GM21825 (cell line): ENCODE results near the gene GTF2H4.
"Not testable (repeated sequence)": the region's sequence is repeated elsewhere in the genome, so short reads cannot be mapped to it uniquely, and the experiment has no call there.

Experiments
- ATAC-seq: cut with Tn5 transposase; IDR thresholded peaks from one replicate; pipeline ENCODE4 v1.9.1; 2021; ENCODE audit warnings: mild to moderate bottlenecking, moderate library complexity; ENCODE audit not compliant: unreplicated experiment

The GTF2H4 gene

DNA sequence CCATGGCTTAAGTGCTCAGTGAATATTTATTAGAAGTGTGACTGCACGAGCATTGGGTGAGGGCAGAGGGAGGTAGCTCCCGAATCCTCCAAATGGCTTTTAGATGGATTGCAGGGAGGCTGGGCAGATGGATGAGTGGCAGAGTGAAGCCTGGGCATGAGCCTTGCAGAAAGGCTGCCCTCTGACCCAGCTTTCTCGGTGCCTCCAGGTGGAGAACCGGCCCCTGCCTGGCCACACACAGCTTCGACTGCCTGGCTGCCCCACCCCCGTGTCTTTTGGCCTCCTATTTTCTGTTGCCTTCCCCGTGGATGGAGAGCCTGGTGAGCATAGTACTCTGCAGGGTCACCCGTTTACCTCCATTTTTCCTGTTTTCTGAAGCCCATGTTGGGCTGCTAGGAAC lies 9.5 kb downstream of the GTF2H4 start:
- ATAC-seq: no peak

DNA sequence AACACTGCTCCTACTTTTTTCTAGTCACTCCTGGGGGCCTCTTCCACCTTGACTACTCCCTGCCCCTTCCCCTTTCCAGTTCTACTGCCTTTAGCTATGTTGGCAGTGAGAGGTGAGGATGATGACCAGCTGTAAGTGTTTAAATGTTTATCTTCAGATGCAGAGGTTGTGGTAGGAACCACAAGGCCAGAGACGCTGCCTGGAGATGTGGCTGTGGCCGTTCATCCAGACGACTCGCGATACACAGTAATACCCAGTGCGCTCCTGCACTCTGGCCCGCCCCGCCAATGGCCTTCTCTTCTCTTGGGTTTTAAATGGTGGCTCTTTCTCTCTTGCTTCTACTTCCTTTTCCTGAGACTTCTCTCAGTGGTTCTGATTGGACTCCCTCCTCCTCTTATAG lies 10.7 kb downstream of the GTF2H4 start:
- no peak for ATAC-seq

DNA sequence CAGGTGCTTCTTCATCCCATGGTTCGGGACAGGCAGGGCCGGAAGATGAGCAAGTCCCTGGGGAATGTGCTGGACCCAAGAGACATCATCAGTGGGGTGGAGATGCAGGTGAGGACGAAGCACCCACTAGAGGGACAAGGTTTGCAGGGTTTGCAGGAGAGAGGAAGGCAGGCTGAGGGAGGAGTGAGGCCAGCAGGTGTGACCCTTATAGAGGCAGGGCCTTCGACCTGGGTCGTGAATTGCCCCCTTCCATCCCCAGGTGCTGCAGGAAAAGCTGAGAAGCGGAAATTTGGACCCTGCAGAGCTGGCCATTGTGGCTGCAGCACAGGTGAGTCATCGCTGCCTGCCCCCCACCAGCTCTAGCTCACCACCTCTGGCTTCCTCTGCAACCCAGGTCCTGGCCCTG lies 14.4 kb downstream of the GTF2H4 start:
- no peak for ATAC-seq

DNA sequence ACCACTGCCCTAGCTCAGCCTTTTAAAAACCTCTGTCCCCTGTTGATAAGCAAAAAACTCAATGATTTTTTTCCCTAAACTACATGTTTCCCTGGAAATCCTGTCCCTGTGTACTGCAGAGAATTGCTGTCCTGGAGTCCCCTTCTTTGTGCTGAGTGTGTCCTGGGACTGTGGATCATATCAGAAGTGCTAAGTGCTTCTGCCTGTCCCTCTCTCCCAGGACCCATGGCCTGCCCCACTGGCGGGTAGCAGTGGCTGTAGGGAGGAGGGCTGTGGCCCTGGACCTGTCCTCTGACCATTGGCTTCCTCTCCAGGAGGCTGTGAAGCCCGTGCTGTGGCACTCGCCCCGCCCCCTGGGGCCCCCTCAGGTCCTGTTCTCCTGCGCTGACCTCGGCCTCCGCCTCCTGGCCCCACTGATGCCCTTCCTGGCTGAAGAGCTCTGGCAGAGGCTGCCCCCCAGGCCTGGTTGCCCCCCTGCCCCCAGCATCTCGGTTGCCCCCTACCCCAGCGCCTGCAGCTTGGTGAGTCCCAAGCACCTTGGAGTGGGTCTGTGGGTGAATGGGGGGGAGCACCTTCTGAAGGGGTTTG lies 16.1 kb downstream of the GTF2H4 start:
- ATAC-seq: not testable (repeated sequence)

DNA sequence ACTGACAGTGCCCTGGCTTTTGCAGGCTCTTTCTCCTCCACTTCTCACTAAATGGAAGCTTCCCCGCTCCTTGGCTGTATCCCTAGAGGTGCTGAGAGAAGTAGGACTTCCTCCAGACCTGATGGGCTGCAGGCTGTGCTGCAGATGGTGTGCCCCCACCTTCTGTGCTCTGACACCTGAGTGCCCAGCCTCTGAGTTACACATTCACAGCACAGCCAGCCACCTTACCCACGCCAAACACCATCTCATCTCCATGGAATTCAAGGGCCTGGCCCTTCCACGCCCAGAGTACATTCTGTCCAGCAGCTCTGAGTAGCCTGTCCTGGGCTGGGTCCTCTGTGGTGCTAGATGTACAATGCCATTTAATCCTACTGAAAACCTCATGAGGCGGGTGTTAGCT lies 18.6 kb downstream of the GTF2H4 start:
- no peak for ATAC-seq

DNA sequence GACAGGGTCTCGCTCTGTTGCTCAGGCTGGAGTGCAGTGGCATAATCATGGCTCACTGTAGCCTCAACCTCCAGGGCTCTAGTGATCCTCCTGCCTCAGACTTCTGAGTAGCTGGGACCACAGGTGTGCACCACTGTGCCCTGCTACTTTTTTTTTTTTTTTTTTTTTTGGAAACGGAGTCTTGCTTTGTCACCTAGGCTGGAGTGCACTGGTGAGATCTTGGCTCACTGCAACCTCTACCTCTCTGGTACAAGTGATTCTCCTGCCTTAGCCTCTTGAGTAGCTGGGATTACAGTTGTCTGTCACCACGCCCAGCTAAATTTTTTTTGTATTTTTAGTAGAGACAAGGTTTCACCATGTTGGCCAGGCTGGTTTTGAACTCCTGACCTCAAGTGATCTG lies 19.1 kb downstream of the GTF2H4 start:
- ATAC-seq: not testable (repeated sequence)

DNA sequence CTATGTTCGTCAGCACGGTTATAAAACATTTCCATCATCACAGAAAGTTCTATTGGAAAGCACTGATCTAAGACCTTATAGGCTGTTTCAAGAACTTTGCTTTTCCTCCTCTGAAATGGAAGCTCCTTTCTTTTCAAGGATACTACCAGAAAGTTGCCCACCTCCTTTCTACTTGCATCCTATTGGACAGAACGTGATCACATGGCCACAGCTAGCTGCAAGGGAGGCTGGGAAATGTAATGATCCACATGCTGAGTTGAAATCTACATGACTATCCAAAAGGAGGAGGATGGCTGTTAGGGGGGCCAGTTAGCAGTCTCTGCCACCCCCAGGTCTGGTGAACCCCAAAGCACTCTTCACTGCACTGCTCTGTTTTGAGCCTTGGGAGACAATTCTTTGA lies 20.7 kb downstream of the GTF2H4 start:
- no peak for ATAC-seq

DNA sequence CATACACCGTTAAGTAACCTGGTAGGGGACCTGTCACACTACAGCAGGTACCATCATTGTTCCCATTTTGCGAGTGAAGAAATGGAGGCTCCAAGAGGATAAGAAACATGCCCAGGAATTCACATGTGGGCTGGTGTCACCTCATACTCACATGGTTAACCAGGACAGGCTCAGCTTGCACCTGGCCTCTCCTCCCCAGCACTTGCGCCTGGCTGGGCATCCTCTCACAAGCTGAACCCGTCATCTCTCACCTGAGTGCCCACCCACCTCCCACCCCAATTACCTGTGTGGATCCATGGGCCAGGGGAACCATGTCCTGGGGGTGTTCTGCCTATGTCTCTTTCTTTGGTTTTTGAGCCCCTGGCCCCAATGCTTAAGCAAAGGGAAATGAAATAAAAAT lies 22.5 kb downstream of the GTF2H4 start:
- no peak for ATAC-seq

DNA sequence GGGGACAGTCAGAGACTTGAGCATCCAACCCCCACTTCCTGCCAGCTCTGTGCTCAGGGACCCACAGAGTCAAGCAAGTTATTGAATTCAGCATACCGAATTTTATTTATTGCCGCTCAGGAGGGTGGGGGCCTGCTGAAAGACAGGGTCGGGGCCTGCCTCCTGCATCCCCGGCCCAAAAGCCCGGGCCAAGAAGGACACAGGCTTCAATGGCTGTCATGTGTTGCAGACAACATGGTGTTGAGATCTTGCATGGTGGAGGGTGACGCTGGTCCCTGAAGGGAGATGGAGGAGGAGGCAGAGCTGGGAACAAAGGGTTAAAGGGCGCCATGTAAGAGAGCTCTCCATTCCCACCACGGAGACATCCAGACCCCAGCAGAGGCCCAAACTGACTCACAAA lies 23.3 kb downstream of the GTF2H4 start:
- no peak for ATAC-seq

DNA sequence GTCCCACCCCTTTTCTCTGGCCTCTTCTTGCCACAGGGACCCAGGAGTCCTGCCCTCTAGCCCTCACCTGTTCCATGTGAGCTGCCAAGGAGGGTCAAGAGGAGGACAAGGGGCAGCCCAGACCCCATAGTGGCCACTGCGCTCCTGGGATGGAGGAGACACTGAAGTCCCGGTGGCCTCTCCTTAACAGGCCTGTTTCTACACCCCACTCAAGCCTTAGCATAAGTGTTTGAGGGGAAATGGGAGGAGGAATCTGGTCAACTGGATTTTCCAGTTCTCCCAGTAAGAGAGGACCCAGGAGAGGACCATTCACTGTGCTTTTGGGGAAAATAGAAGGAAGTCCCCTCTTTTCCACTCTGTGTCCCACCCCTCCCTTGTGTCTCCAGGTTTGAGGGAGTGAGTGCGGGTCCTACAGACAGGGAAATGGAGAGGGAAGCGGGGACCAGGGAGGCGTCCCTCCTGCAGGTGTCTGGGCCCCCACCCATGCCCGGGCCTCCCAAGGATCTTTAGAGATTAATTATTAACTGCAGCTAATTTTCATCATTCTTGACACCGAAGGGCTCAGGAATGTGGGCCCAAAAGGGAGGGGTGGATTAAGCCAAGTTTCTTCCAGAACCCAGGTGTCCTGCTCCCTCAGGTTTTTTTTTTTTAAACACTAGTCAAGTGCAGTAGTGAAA lies 24.1 kb downstream of the GTF2H4 start, which contains the start of gene SFTA2:
Gene SFTA2, minus strand, starts transcription at position 202 of the 677 bp plus-strand sequence. Its CDS starts 74 bp downstream, at position 128.
- ATAC-seq: no peak

DNA sequence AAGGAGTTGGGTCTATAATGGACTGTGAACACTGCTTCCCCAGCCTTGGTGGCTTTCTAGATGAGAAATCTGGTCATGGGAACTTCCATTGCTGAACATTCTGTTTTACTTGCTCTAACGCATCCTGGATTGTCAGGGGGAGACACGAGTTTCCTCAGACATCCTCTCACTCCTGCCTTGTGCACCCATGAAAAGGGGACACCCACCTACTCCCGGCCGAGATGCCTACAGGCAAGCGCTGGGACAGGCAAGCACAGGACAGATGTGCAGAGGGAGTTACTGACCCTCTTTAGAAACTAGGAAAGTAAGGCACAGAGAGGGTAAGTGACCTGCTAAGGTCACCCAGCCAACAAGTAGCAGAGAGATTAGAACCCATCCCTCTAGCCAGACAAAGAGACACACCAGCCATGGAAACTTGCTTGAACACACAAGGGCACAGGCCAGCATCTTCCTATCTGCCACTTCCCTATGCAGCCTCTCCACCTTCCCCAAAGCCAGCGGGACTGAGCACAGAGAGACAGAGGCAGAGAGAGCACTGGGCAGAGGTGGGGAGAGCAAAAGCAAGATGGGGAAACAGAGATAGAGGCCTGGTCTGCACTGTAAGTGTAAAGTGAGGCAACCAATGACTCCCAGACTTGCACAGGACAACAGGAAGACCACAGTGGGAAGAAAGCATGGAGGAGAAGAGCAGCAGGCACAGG lies 24.8 kb downstream of the GTF2H4 start:
- no peak for ATAC-seq

DNA sequence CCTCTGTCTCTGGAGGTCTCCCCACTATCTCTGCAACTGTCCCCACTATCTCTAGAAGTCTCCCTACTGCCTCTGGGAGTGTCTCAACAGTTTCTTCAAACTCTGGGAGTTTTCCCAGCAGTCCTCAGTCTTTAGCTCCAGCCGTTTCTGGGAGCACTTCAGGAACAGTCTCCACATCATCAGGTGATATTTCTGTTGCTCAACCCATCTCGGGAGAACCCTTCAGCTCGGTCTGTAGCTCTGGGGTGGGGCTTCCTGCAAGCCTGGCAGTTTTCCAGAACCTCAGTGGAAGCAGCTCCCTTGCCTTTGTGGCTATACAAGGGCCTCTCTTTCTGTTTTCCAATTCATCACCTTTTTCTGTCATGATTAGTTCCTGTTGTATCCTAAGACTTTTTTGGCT lies 27.0 kb downstream of the GTF2H4 start:
- ATAC-seq: no peak

DNA sequence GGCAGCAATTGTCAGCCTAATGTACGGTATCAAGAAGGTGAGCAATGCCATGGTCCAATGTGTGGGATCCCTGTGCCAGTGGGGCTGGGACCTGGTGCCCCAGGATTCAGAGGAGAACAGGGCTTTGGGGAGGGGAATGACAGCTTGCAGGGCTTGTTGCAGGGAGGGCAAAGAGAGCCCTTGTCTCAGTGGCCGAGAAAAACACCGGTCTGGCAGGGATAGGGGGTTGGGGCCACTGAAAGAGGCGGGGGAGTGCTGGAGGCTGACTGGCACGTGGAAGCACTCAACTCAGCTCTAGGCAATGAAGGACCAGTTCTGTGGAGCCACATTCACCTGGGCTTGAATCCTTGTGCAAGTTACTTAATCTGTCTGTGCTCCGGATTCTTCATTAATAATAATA lies 29.3 kb downstream of the GTF2H4 start:
- ATAC-seq: no peak

DNA sequence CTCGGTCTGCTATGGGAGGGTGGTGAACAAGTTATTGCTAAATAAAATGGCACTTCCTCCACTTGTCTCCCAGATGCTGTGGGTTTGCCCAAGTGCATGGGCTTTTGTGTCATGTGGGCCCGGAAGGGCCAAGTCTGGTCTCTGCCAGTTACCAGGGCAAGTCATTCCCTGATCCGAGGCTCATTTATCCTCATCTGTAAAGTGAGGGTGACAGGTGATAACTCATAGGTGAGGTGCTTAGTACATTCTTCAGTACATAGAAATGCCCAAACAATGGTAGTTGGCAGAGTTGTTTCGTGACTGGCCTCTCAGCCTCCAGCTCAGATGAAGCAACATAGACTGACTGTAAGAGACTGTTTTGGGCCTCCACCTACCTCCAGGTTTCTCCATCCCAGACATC lies 30.7 kb downstream of the GTF2H4 start:
- ATAC-seq: no peak

DNA sequence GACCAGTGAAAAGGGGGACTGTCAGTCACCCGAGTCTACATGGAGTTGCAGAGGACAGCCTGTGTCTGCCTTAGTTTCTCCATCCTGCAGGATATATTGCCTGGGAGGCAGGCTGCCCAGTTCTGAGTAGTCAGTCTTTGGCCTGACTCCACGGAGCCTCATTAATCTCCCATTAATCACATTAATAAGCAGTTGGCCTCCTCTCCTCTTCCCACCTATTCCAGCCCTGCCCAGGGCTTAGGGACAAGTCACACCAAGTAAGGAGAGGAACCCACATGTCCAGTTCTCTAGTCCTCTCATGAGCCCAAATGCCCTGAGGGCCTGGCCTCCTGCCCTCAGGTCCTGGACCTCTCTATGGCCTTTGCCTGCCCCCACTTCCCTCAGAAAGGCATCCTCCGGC lies 31.5 kb downstream of the GTF2H4 start:
- no peak for ATAC-seq

DNA sequence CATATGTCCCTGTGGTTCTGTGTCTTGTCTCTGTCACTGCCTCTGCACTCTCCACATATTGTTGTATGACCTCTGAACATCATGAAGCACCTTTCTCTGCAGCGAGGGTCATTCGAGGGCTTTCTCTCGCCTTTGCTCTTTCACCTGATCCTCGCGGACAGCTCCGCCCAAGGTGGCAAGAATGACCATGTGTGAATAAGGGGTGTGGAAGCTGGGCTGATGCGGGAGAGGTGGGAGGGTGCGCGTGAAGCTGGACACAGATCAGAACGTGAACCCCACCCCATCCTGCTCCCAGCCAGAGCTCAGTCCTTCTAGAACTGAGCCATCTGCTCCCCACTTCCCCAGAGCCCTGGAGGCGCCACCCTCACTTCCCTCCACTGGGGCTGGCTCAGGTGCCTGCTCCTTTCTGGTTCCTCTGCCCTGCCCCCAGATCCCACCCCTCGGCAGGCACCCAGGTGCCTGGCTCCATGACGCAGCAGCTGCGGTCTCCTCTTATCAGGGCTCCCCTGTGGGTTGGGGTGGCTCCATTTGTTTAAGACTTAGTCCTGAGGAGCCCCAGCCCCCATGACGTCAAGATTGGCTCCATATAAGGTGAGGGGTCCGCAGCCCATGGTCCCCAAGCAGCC lies 32.5 kb downstream of the GTF2H4 start, which contains the start of gene MUCL3:
Gene MUCL3, plus strand, starts transcription at position 613 of the 626 bp plus-strand sequence. CDS start 27 bp downstream, outside the sequence.
- no peak for ATAC-seq

DNA sequence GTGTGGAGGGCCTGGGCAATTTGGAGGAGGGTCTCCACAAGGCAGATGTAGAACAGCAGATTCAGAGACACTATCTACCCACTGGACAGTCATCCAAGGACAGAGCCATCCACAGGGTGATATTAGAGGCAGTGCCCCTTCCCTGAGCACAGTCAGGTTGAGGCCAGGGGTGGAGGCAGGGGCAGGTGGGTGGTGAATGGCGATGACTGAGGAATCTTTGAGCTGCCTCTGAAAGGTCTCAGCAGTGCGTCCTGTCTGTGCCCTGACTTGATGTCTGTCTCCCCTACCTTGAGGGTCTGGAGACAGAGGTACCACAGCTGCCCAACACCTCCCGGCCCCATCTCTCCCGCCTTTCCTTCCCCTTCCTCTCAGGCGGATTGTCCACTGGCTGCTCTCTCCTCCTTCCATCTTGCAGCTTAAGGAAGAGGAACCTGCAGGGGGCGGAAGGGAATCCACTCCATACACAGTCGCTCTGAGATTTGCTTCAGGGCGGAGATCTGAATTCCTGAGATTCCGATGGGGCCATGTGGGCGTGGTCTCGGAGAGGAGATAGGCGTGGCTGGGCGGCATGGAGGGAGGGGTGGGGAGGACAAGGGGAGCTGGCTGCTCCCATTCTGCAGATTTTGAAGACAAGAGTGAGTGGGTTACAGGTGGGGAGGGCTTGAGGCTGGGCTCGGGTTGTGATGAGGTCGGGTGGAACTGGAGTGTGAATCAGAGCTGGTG lies 34.5 kb downstream of the GTF2H4 start:
- ATAC-seq: no peak

DNA sequence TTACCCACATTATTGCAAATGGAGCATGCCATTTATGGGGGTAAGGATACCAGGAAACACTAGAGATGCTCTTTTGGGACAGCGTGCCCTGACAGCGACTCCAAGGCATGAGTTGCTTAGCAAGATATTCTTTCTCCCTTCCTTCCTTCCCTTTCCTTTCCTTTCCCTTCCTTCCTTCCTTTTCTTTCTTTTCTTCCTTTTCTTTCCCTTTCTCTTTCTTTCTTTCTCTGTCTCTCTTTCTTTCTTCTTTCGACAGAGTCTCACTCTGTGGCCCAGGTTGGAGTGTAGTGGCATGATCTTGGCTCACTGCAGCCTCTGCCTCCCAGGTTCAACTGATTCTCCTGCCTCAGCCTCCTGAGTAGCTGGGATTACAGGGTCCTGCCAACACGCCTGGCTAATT lies 36.0 kb downstream of the GTF2H4 start:
- no peak for ATAC-seq

DNA sequence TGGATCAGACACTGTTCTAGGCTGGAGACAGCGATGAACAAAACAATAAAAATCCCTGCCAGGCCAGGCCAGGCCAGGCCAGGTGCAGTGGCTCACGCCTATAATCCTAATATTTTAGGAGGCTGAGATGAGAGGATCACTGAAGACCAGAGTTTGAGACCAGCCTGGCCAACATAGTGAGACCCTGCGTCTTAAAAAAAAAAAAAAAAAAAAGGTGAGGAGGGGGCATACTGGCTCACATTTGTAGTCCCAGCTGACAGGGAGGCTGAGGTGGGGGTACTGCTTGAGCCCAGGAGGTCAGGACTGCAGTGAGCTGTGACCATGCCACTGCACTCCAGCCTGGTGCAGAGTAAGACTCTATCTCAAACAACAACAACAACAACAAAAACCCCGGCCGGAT lies 37.3 kb downstream of the GTF2H4 start:
- no peak for ATAC-seq

DNA sequence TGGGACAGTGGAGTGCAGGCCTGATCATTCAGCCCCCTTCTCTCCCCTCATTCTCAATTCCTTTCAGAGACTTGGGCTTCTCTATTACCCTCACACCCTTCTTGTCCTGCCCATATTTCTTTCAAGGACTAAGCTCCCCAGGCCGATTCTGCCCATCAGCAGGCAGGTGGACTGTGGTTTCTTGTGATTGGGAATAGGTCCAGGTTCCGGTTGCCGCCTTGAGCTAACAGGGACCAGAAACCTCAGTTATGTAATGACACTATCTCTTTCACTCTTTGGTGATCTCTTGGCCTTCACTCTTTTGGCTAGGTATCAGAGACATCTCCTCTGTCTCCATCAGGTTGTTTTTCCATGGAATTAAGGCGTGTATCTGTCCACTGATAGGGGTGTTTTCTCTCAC lies 39.2 kb downstream of the GTF2H4 start:
- ATAC-seq: no peak

DNA sequence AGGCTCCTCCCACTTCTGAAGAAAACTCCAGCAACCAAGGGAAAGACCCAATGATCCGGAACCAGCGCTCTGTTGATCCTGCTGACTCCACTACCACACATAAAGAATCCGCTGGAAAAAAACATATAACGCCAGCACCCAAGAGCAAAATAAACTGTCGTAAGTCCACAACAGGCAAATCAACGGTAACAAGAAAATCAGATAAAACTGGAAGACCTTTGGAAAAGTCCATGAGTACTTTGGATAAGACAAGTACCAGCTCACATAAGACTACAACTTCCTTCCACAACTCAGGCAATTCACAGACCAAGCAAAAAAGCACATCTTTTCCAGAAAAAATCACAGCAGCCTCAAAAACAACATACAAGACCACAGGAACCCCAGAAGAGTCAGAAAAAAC lies 40.8 kb downstream of the GTF2H4 start:
- no peak for ATAC-seq
